Osteocyte (in vitro differentiated cells): ENCODE measurements around the gene SHISA7. TPM values are rescaled to one million over a fixed set of nuclear protein-coding genes. Genes with fewer than 3 reads are reported as not detected.
"Not testable (repeated sequence)": the region's sequence is repeated elsewhere in the genome, so short reads cannot be mapped to it uniquely, and the experiment has no call there.

ENCODE experiments used
- DNase-seq: peaks from one replicate; pipeline ENCODE4 v3.0.0; 2021; ENCODE audit warnings: mixed read lengths; ENCODE audit not compliant: unreplicated experiment; ENCODE audit errors: extremely low spot score
- H3K27ac Mint-ChIP-seq: one replicate; pipeline ENCODE4 v1.8.0; 2021; ENCODE audit warnings: mild to moderate bottlenecking, mixed read lengths; ENCODE audit not compliant: unreplicated experiment
- H3K27me3 Mint-ChIP-seq: one replicate; pipeline ENCODE4 v1.8.0; 2021; ENCODE audit warnings: mixed read lengths; ENCODE audit not compliant: unreplicated experiment
- H3K36me3 Mint-ChIP-seq: one replicate; pipeline ENCODE4 v1.8.0; 2021; ENCODE audit warnings: mixed read lengths; ENCODE audit not compliant: unreplicated experiment
- H3K4me1 Mint-ChIP-seq: one replicate; pipeline ENCODE4 v1.8.0; 2021; ENCODE audit warnings: mixed read lengths; ENCODE audit not compliant: unreplicated experiment
- H3K4me3 Mint-ChIP-seq: one replicate; pipeline ENCODE4 v1.8.0; 2021; ENCODE audit warnings: mild to moderate bottlenecking, moderate library complexity, mixed read lengths; ENCODE audit not compliant: unreplicated experiment
- H3K9me3 Mint-ChIP-seq: one replicate; pipeline ENCODE4 v1.8.0; 2021; ENCODE audit warnings: mixed read lengths; ENCODE audit not compliant: unreplicated experiment
- CTCF ChIP-seq: fragments of 200-600 bp; sonication (generic); IDR thresholded peaks from 2 replicates; pipeline ENCODE4 v1.5.0; 2021; ENCODE audit warnings: antibody characterized with exemption, mild to moderate bottlenecking, moderate library complexity
- total RNA-seq: library from RNA; stranded (reverse); gene quantifications from 2 replicates; pipeline ENCODE4 v1.2.1, GENCODE V29; 2021

SHISA7 gene
- total RNA-seq, 1 donor from 2014 or later = not detected

GRCh38 chr19:55431183-55431582, 11.9 kb downstream of the SHISA7 start:
- DNase-seq = no peak
- no peak for TF ChIP-seq CTCF
- no peaks in the 10 kb centered on the region for H3K4me1 Mint-ChIP-seq
- H3K36me3 Mint-ChIP-seq = no peaks in the 10 kb centered on the region
- no peak overlapping the region for H3K4me3 Mint-ChIP-seq
- no peaks in the 10 kb centered on the region for H3K9me3 Mint-ChIP-seq
- peaks cover 3% of the 10 kb centered on the region for H3K27me3 Mint-ChIP-seq
- H3K27ac Mint-ChIP-seq = no peak overlapping the region

GRCh38 chr19:55426042-55426441, 17.1 kb downstream of the SHISA7 start:
- no peaks in the 10 kb centered on the region for H3K9me3 Mint-ChIP-seq
- DNase-seq = no peak
- H3K4me3 Mint-ChIP-seq = no peak overlapping the region
- TF ChIP-seq CTCF = no peak
- no peaks in the 10 kb centered on the region for H3K36me3 Mint-ChIP-seq
- H3K27ac Mint-ChIP-seq = no peak overlapping the region
- H3K27me3 Mint-ChIP-seq = peaks cover 30% of the 10 kb centered on the region
- H3K4me1 Mint-ChIP-seq = no peaks in the 10 kb centered on the region

GRCh38 chr19:55424518-55424917, 18.6 kb downstream of the SHISA7 start:
- no peak for TF ChIP-seq CTCF
- Mint-ChIP-seq H3K27me3 (peaks cover 36% of the 10 kb centered on the region), H3K27ac (no peak overlapping the region), H3K9me3 (no peaks in the 10 kb centered on the region), H3K4me3 (no peak overlapping the region), H3K4me1 (no peaks in the 10 kb centered on the region), H3K36me3 (no peaks in the 10 kb centered on the region)
- DNase-seq = no peak

GRCh38 chr19:55423225-55424005, 19.7 kb downstream of the SHISA7 start:
- no peak overlapping the region for H3K27ac Mint-ChIP-seq
- no peaks in the 10 kb centered on the region for H3K36me3 Mint-ChIP-seq
- no peak for DNase-seq
- TF ChIP-seq CTCF = no peak
- peaks cover 36% of the 10 kb centered on the region for H3K27me3 Mint-ChIP-seq
- H3K4me3 Mint-ChIP-seq = no peak overlapping the region
- H3K4me1 Mint-ChIP-seq = no peaks in the 10 kb centered on the region
- no peaks in the 10 kb centered on the region for H3K9me3 Mint-ChIP-seq

GRCh38 chr19:55421281-55421680, 21.8 kb downstream of the SHISA7 start:
- H3K27ac Mint-ChIP-seq, H3K4me3 Mint-ChIP-seq, H3K36me3 Mint-ChIP-seq, H3K4me1 Mint-ChIP-seq, DNase-seq, H3K9me3 Mint-ChIP-seq: not testable (repeated sequence)
- peaks cover 34% of the 10 kb centered on the region for H3K27me3 Mint-ChIP-seq
